Measurements from ENCODE around the gene ODR4.
"Not testable (repeated sequence)": the region's sequence is repeated elsewhere in the genome, so short reads cannot be mapped to it uniquely, and the experiment has no call there.

Gene ODR4

DNA sequence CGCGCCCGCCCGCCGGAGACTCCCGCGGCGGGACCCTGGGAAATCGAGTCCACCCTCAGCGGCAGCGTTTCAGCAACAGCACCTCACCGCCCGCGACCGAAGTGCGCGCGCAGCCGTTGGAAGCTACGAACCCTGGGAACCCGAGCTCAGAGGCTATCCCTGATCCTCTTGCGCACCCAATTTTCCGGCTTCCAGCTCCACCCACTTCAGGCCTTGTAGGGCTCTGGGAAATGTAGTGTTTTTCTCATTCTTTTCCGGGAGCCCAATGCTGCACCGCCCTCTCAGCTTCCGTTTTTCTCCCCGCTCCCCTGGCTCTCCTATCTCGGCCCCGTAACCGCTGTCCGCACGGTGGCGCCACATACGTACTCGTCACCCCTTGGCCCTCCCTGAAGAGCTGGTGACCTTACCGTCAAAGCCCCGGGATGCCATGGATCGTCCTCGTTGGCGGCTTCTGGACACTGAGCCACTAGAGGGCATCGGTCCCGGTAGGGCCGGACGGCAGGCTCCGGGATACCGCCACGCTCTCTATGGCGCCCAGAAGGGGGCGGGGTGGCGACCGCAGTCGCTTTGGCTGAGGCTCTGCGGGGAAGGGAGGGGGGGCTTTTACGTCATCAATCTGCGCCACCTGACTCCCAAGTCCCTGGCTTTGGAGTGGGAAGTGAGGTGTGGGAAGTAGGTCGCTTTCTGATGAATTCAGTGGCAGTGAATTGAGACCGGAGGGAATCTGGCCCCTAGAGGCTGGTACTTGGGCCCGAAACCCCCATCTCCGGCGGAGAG, at the start of gene ODR4, which contains the start of gene TPR:
TSS of gene ODR4 (plus strand) at position 687 of the 777 bp plus-strand sequence. CDS start 3,948 bp downstream, outside the sequence.
TSS of gene TPR (minus strand) at position 102 of the 777 bp plus-strand sequence. CDS start 225 bp downstream, outside the sequence.
- peak; percentile 99 for DNase-seq

DNA sequence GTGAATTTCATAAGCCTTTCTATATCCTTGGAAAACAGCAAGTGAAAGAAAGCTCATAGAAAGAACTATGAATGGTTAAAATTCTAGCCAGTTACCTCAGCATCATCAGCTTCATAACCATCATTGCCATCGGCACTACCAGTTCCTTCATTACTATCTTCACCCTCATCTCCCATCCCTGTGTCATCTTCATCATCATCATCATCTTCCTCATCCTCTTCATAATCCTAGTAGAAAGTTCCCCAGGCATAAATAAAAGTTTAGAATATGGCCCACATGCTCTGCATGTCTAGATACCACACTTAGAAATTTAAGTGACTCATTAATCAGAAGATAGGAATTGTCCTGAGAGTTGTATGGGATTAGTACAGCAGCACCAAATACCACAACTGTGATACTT, 49.6 kb upstream of the ODR4 start:
- no peak for DNase-seq

DNA sequence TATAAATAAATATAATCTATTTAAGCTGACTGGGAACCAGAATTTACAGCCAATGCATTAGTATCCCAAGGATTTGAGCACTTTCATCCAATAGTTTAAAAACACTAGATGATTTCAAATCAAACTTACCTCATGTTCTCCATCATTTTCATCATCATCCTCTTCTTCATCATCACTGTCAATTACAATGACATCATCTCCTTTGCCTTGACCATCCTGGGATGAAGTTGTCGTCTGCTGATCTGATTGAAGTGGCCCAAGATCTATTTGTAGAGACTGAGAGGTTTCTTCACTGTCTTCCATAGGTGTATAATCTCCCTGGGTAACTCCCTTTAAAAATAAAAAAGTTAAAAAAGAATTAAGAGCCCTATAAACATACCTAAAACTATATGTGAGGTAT, 48.3 kb upstream of the ODR4 start:
- no peak for DNase-seq

DNA sequence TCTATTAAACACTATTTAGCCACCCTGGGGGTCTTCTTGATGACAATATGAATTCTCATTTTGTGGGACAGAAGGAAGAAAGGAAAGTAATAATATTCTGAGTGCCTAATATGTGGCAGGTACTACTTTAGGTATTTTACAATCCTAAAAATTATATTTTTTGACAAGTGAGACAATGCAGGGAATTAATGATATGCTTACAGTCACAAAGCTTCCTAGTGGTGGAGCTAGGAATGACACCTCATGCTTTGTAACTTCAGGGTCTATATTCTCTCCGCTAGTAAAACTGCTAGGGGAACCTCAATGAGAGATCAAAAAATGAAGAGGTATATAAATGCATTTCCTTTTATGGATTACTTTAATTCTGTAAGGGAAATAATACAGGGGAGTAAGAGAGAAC, 44.9 kb upstream of the ODR4 start:
- DNase-seq: no peak

DNA sequence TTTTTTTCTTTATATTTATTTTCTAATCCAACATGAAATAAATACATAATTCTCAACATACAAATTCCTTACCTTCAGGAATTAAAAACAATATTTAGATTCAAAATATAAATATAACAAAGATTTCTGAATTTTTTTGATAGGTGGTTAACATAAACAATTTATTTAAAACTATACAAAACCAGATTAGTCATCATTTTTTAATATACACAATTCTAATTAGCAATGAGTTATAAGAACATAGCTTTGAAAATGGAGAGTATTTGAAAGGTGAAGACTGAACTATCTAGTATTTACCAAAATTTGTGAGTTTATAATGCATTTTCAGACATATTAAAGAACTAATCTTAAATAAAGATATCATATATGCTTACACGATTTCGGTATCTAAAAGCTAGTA, 38.1 kb upstream of the ODR4 start:
- no peak for DNase-seq

DNA sequence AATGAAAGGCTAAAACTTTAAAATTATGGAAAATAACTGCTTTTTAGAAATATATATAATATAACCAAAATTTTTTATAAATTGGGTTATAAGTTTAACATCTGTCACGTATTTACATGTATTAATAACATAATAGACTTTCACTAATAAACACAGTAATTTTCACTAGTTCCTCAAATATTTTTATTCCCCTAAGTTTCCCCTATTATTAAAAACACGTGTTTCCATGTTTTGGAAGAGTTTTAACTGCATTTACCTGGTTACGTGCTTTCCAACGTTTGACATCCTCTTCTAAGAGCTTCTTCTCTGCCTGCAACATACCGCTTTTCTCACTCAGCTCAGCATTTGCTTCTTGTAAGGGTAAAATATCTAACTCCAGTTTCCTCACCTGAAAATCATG, 34.9 kb upstream of the ODR4 start:
- DNase-seq: no peak

DNA sequence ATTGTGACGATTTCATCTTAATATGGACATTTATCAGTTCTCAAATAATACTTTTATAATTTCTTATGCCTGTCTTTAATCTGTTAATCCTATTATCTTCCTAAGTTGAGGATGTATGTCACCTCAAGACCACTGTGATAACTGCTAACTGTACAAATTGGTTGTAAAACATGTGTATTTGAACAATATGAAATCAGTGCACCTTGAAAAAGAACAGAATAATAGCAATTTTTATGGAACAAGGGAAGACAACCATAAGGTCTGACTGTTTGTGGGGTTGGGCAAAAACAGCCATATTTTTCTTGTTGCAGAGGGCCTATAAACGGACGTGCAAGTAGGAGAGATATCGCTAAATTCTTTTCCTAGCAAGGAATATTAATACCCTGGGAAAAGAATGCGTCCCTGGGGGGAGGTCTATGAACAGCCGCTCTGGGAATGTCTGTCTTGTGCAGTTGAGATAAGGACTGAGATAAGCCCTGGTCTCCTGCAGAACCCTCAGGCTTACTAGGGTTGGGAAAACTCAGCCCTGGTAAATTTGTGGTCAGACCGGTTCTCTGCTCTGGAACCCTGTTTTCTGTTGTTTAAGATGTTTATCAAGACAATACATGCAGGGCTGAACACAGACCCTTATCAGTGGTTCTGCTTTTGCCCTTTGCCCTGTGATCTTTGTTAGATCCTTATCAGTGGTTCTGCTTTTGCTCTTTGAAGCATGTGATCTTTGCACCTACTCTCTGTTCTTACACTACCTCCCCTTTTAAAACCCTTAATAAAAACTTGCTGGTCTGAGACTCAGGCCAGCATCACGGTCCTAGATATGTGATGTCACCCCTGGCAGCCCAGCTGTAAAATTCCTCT, 27.6 kb upstream of the ODR4 start:
- DNase-seq: not testable (repeated sequence)

DNA sequence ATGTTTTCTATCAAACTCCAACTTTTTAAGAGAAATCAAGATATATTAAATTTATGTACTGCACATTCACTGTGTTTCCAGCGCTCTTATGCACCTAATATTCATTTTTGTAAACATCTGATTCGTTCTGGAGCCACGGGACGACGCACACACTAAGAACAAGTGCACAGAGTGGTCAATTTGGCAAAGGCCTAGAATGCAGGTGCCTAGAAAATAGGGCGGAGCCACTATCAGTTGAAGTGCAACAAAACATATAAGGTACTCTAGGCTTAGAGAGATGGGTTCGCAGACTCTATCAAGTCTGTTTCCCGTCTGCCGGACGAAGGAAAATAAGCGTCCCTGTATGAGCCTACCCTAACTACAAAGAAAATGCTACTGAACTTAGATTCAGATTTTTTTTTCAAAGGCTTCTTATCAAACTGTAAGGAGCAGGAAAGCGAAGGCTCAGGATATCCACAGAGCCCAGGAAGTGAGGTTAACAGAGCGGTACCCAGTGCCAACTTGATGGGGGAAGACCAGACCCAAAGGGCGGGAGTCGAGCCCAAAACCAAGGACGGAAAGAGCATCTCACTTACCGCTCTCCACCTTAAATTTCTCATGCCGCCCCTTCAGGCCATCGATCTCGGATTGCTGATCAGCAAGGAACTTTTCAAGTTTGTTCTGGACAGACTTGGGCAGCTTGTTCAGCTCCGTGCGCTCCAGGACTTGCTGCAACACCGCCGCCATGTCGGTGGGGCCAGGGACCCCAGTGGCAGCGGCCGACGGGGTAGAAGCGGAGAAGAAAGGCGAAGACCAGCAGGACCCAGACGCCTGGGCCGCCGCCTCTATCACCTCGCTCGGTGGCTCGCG, 1.1 kb upstream of the ODR4 start:
- peak; percentile 16 to 69 for DNase-seq

DNA sequence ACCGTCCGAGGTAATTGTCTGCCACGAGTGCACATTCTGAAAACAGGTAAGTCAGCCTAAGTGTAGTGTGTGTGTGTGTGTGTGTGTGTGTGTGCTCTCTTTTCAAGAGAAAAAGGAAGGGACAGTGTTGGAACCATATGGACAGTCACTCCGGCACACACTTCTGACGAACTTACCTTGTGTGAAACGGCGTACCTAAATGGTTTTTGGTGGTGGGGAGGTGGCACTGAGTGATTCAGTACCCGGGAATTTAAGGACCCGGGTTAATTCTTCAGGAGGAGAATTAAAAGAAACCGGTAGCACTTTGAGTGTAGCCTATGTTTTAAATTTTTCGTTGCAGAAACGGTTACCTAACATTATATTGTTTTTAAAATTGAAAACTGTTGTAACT, 286 bp downstream of the ODR4 start:
- DNase-seq: peak in 1 of 2 experiments; percentile 66

DNA sequence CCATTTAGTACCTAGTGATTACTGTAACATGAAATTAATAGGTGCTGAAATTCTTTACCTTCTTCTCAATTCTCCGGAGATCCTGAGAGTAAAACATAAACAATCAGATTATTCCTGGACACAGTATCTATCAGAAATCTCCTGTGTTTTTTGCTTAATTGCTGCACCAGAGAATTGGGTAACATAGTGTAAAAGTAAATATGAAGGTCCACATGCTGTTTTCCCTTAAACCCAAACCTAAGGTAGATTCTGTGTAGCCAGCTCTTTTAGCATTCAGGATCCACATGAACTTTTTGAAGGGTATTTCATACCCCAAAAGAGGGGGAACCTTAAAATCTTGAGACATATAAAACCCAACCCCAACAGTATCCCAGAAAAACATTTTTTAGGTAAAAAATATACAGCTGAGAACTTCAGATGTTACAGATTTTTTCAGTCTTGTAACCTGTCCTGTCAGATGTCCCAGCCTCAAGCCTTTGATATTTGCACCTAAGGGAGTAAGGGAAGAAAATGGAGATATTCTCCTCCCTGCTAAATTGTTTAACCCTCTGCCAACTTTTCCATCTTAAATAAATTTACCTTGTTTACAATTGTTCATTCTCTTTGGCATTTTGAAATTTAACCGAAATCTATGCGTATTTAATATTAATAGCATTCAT, 11.2 kb downstream of the ODR4 start:
- no peak for DNase-seq

DNA sequence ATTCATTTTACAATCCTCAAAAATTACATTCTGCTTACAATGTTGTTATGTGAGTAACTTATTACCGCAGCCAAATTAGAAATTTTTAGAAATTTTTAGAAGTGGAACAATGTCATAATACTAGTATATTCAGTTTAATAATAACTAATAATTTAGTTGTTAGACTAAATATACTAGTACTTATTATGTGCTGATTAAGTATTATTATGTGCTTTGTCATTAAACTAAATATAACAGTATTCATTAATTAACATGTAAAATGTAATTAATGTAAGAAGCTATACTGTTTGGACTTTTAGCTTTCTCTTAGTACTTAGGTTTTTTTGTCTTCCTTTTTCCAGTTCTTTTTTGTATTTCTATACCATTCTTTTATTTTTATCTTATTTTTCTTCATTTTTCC, 15.3 kb downstream of the ODR4 start:
- DNase-seq: no peak

DNA sequence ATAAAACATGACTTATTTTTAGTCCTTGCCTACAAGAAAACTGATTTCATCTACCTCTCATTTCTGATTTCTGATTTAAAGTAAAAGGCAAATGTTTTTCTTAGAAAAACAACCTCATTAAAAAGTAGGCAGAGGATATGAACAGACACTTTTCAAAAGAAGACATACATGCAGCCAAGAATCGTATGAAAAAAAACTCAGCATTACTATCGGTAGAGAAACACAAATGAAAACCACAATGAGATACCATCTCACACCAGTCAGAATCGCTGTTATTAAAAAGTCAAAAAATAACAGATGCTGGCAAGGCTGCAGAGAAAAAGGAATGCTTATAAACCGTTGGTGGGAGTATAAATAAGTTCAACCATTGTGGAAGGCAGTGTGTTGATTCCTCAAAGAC, 16.2 kb downstream of the ODR4 start:
- no peak for DNase-seq

DNA sequence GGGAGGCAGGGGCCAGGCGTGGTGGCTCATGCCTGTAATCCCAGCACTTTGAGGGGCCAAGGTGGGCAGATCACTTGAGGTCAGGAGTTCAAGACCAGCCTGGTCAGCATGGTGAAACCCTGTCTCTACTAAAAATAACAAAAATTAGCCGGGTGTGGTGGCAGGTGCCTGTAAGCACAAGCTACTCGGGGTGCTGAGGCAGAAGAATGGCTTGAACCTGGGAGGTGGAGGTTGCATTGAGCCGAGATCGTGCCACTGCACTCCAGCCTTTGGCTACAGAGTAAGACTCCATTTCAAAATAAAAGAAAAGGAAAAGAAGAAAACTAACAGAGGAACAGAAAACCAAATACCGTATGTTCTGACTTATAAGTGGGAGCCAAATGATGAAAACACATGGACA, 17.1 kb downstream of the ODR4 start:
- not testable (repeated sequence) for DNase-seq

DNA sequence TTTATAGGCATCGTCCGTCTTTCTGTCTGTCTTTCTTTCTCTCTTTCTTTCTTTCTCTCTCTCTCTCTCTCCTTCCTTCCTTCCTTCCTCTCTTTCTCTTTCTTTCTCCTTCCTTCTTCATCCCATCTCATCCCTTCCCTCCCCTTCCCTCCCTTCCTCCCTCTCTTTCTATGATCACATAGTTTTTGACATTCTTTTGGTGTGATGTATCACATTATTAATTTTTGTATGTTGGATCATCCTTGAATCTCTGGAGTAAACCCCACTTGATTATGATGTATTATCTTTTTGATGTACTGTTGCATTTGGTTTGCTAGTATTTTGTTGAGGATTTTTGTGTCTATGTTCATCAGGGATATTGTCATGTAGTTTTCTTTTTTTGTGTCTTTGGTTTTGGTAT, 25.8 kb downstream of the ODR4 start:
- DNase-seq: not testable (repeated sequence)

DNA sequence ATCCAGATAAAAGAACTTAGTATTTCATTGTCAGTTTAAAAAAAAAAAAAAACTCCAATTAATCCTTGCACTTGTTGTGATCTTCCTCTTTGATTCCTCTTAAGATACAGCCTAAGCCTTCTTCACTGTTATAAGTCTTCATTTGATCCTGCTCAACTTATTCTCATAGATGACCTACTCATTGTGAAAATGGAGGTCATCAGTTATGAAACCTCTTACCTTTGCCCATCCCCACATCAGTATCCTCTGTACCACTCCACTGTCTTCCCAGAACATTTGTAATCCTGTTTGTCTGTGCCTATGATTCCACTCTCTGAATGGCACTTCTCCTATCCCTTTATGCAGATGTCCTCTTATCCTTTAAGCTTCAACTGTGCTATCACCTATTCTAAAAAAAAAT, 28.0 kb downstream of the ODR4 start:
- no peak for DNase-seq

DNA sequence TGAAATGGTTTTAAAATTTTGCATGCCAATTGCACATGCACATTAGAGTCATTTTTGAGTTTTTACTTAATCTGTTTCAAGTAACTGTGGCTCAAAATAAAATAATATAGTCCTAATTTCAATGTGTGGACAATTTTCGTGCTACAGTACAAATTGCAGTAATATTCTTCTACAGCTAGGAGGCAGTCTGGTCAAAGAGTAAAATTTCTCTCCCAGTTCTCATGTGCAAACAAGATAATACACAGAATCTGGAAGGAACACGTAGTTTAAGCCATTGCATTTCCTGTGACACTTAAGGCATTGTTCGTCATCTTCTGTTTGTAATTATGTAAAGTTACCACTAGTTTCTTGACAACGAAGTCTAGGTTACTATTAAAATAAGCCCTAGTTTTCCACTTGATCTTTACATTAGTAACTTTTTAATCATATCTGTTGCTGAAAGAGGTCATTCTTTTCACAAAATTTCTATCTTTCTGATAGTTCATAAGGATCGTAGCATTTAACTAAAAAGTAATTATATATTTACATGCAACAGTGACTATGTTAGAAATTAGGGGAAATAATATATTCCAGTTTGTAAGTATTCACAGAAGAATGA, 28.9 kb downstream of the ODR4 start:
- peak; percentile 23 to 74 for DNase-seq

DNA sequence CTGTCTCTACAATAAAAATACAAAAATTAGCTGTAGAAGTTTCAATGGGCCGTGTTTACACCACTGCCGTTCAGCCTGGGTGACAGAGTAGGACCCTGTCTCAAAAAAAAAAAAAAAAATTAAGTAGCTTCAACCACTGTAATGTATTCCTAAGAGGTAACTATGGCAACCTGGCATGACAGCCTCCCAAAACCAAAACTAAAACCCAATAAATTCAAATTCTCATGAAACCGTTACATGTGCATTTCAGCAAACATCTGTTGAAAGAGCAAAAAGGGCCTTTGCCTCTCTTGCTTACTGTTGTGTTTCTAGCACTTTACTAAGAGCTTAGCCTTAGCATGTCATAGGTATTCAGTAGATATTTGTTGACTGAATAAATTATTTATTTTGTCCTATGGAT, 33.5 kb downstream of the ODR4 start:
- DNase-seq: no peak

DNA sequence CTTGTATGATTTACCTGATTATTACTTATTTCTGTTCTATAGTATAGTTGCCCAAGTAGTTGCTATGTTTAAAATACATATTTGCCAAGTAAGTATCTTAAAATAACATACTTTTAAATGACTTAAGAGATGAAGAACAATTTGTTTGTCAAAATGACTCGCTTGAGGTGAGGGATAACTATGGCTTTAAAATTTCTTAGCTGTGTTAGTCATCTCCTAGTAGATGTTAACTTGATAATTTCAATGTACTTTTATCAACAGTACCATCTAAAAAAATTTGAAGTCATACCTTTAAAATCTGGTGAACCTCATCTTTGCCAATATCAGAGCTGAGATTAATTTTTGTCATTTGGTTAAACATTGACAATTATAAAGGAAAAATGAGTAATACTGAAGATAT, 37.7 kb downstream of the ODR4 start:
- DNase-seq: no peak

DNA sequence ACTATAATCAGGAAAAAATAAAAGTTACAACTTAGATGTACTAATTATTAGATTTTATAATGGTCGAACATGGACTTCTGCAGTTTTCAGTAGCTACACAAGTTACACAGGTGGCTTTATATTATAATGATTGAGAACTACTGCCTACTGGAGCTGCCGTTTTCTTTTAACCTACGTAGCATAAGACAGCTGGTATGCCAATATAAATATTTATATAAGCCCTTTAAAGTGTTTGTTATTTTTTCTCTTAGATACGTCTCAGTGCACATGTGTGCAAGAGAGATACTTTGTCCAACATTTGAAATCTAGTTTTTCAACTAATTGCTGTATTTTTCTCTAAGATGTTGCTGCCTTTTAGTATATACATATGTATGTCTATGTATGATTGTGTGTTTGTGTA, 42.9 kb downstream of the ODR4 start:
- DNase-seq: peak in 1 of 2 experiments; percentile 37

DNA sequence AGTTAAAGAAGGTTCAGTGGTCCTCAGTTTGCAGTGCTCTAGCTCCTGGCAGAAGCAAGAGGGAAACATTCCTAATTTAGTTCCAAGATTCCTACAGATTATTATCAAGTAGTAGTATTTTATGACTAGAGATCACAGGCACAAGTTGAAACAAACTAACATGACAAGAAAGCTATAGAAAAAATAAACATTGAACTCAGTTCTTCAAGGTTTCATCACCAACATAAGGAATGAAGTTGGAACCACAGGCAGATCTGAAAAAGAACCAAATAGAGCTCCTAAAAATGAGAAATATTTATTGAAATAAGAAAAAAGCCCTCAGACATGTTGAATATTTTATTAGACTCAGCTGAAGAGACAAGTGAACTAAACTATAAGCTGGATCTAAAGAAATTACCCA, 44.7 kb downstream of the ODR4 start:
- no peak for DNase-seq

DNA sequence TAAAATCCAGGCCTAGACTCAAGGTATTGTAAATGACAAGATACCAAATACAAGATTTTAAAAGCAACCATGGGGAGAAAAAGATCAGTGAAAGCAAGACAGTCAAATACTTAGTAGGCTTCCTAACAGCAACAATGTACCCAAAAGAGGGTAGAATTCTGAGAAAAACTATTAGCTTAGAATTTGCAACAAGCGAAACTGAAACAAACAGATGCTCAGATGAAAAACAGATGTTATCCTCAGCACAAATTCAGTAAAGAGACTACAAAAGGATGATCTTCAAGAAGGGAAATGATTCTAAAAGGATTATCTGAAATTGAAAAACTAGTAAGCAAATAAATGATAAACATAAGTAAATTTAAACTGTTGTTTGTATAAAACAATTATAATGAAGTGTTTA, 45.3 kb downstream of the ODR4 start:
- no peak for DNase-seq

DNA sequence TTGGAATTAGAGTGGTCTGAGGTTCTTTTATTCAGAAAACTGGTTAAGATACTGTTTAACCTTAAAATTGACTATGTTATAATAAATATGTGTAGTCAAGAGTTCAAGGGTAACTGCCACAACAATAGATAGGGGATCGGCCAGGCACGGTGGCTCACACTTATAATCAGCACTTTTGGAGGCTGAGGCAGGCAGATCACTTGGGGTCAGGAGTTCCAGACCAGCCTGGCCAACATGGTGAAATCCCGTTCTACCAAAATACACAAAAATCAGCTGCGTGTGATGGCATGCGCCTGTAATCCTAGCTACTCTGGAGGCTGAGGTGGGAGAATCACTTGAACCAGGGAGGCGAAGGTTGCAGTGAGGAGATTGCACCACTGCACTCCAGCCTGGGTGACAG, 45.8 kb downstream of the ODR4 start:
- DNase-seq: no peak
